HG03108 (cell line): Measurements from ENCODE around the gene HSPB2.
A peak's percentile ranks its signal among the peaks of the same experiment; 100 is the strongest.
"Not testable (repeated sequence)": the region's sequence is repeated elsewhere in the genome, so short reads cannot be mapped to it uniquely, and the experiment has no call there.

ENCODE experiments used
- ATAC-seq: cut with Tn5 transposase; IDR thresholded peaks from one replicate; pipeline ENCODE4 v1.9.1; 2021; ENCODE audit warnings: moderate library complexity; ENCODE audit not compliant: unreplicated experiment

The HSPB2 gene

GRCh38 chr11:111913031-111913861 is 712 bp downstream of the HSPB2 start:
- no peak for ATAC-seq

- ATAC-seq = no peak
Observed at GRCh38 chr11:111913997-111914396, 1.5 kb downstream of the HSPB2 start.

GRCh38 chr11:111916768-111917167 is 4.2 kb downstream of the HSPB2 start:
- no peak for ATAC-seq

- no peak for ATAC-seq
Observed at GRCh38 chr11:111917312-111917711, 4.8 kb downstream of the HSPB2 start.

- no peak for ATAC-seq
Observed at GRCh38 chr11:111917788-111918187, 5.3 kb downstream of the HSPB2 start.

GRCh38 chr11:111918390-111919256 is 6.1 kb downstream of the HSPB2 start, which contains the start of gene C11orf52:
Gene C11orf52 (plus strand): TSS chr11:111918913. CDS start chr11:111918973, 60 bp downstream.
- ATAC-seq = no peak

- ATAC-seq = no peak
Observed at GRCh38 chr11:111920908-111921307, 8.4 kb downstream of the HSPB2 start.

- no peak for ATAC-seq
Observed at GRCh38 chr11:111921541-111922230, 9.2 kb downstream of the HSPB2 start.

- no peak for ATAC-seq
Observed at GRCh38 chr11:111922803-111923202, 10.3 kb downstream of the HSPB2 start.

- no peak for ATAC-seq
Observed at GRCh38 chr11:111923351-111923788, 10.8 kb downstream of the HSPB2 start.

GRCh38 chr11:111923951-111924350 is 11.4 kb downstream of the HSPB2 start:
- no peak for ATAC-seq

GRCh38 chr11:111925953-111926352 is 13.4 kb downstream of the HSPB2 start:
- no peak for ATAC-seq

- peak; percentile 92 for ATAC-seq
Observed at GRCh38 chr11:111926505-111927391, 14.2 kb downstream of the HSPB2 start.

GRCh38 chr11:111930472-111930871 is 17.9 kb downstream of the HSPB2 start:
- no peak for ATAC-seq

- ATAC-seq = no peak
Observed at GRCh38 chr11:111932611-111932950, 20.0 kb downstream of the HSPB2 start.

GRCh38 chr11:111933176-111933575 is 20.6 kb downstream of the HSPB2 start:
- ATAC-seq = not testable (repeated sequence)

GRCh38 chr11:111933872-111934271 is 21.3 kb downstream of the HSPB2 start:
- ATAC-seq = no peak

GRCh38 chr11:111934306-111934705 is 21.8 kb downstream of the HSPB2 start:
- ATAC-seq = no peak

GRCh38 chr11:111935317-111936039 is 22.9 kb downstream of the HSPB2 start:
- no peak for ATAC-seq
